GM23338 (cell line): ENCODE data around the gene ZNF382. TPM values are rescaled to one million over a fixed set of nuclear protein-coding genes. Genes with fewer than 3 reads are reported as not detected.

ENCODE experiments used
- ATAC-seq: fragments of 200-7000 bp; cut with Tn5 transposase; 3 replicates; pipeline ENCODE4 v1.9.1; 2020
- DNase-seq: peaks from one replicate; pipeline ENCODE4 v3.0.0-alpha.2; 2015; ENCODE audit warnings: low spot score
- H2AFZ ChIP-seq: fragments of 200-600 bp; sonication (generic); 2 replicates; pipeline ENCODE4 v1.8.0; 2016; ENCODE audit warnings: antibody characterized with exemption, mild to moderate bottlenecking, moderate library complexity
- H3F3A ChIP-seq: fragments of 200-600 bp; sonication (generic); replicated peaks from 2 replicates; pipeline ENCODE4 v1.8.0; 2017; ENCODE audit warnings: antibody characterized with exemption, mixed run types, low read depth
- H3K27ac ChIP-seq: fragments of 200-600 bp; sonication (generic); 2 replicates; pipeline ENCODE4 v1.6.1; 2016; ENCODE audit warnings: low read depth
- H3K27me3 ChIP-seq: fragments of 200-600 bp; sonication (generic); 2 replicates; pipeline ENCODE4 v1.8.0; 2016; ENCODE audit warnings: mild to moderate bottlenecking, mixed run types, moderate library complexity; ENCODE audit not compliant: insufficient read depth
- H3K36me3 ChIP-seq: fragments of 200-600 bp; sonication (generic); 2 replicates; pipeline ENCODE4 v1.8.0; 2016; ENCODE audit warnings: mild to moderate bottlenecking; ENCODE audit not compliant: insufficient read depth
- H3K4me1 ChIP-seq: fragments of 200-600 bp; sonication (generic); 2 replicates; pipeline ENCODE4 v1.8.0; 2016; ENCODE audit warnings: mild to moderate bottlenecking, moderate library complexity; ENCODE audit not compliant: insufficient read depth
- H3K4me2 ChIP-seq: fragments of 200-600 bp; sonication (generic); 2 replicates; pipeline ENCODE4 v1.7.1; 2017; ENCODE audit warnings: mixed run types
- H3K4me3 ChIP-seq: fragments of 200-600 bp; sonication (generic); 2 replicates; pipeline ENCODE4 v1.6.1; 2016; ENCODE audit warnings: mixed run types
- H3K79me2 ChIP-seq: fragments of 200-600 bp; sonication (generic); replicated peaks from 2 replicates; pipeline ENCODE4 v1.8.0; 2017; ENCODE audit warnings: mild to moderate bottlenecking; ENCODE audit not compliant: insufficient read depth
- H3K9me2 ChIP-seq: fragments of 200-600 bp; sonication (generic); 2 replicates; pipeline ENCODE4 v1.8.0; 2017; ENCODE audit not compliant: insufficient read depth
- H4K20me1 ChIP-seq: fragments of 200-600 bp; sonication (generic); replicated peaks from 2 replicates; pipeline ENCODE4 v1.8.0; 2017; ENCODE audit warnings: mild to moderate bottlenecking; ENCODE audit not compliant: insufficient read depth
- H3K27ac Mint-ChIP-seq: 2 replicates; pipeline ENCODE4 v1.8.0; 2020; ENCODE audit warnings: inconsistent platforms, mild to moderate bottlenecking, moderate library complexity, mixed read lengths
- H3K27me3 Mint-ChIP-seq: 3 replicates; pipeline ENCODE4 v1.8.0; 2022; ENCODE audit warnings: low read depth, mild to moderate bottlenecking, moderate library complexity, mixed read lengths, inconsistent platforms; ENCODE audit not compliant: insufficient read depth, poor library complexity
- H3K36me3 Mint-ChIP-seq: 3 replicates; pipeline ENCODE4 v1.8.0; 2021; ENCODE audit warnings: low read depth, mild to moderate bottlenecking, inconsistent platforms, moderate library complexity, mixed read lengths
- H3K4me1 Mint-ChIP-seq: 3 replicates; pipeline ENCODE4 v1.8.0; 2020; ENCODE audit warnings: mild to moderate bottlenecking, inconsistent platforms, mixed read lengths
- H3K4me3 Mint-ChIP-seq: 3 replicates; pipeline ENCODE4 v1.8.0; 2021; ENCODE audit warnings: moderate library complexity, mild to moderate bottlenecking, inconsistent platforms, mixed read lengths
- H3K9me3 Mint-ChIP-seq: 3 replicates; pipeline ENCODE4 v1.8.0; 2020; ENCODE audit warnings: moderate library complexity, mild to moderate bottlenecking, inconsistent platforms, mixed read lengths
- CREB1 ChIP-seq: fragments of 250-450 bp; sonication (Bioruptor Pico); IDR thresholded peaks from 2 replicates; pipeline ENCODE4 v1.5.0; 2020; ENCODE audit warnings: low read depth, mild to moderate bottlenecking, moderate library complexity
- ETS1 ChIP-seq: IDR thresholded peaks from 2 replicates; pipeline ENCODE4 v1.6.1; 2016; ENCODE audit warnings: antibody characterized with exemption
- EZH2 ChIP-seq: fragments of 200-600 bp; sonication (generic); IDR thresholded peaks from one replicate; pipeline ENCODE4 v1.8.0; 2017; ENCODE audit warnings: antibody characterized with exemption, mild to moderate bottlenecking, low read depth; ENCODE audit not compliant: unreplicated experiment
- EZH2phosphoT487 ChIP-seq: fragments of 200-600 bp; sonication (generic); IDR thresholded peaks from one replicate; pipeline ENCODE4 v1.8.1; 2018; ENCODE audit warnings: antibody characterized with exemption; ENCODE audit not compliant: unreplicated experiment
- JUNB ChIP-seq: IDR thresholded peaks from one replicate; pipeline ENCODE4 v1.6.1; 2016; ENCODE audit warnings: antibody characterized with exemption; ENCODE audit not compliant: unreplicated experiment
- NANOG ChIP-seq: IDR thresholded peaks from 2 replicates; pipeline ENCODE4 v1.6.1; 2016; ENCODE audit warnings: antibody characterized with exemption, borderline replicate concordance
- POLR2AphosphoS5 ChIP-seq: IDR thresholded peaks from 2 replicates; pipeline ENCODE4 v1.6.1; 2016; ENCODE audit warnings: antibody characterized with exemption, low read depth
- REST ChIP-seq: IDR thresholded peaks from one replicate; pipeline ENCODE4 v1.6.1; 2018; ENCODE audit warnings: antibody characterized with exemption; ENCODE audit not compliant: unreplicated experiment
- ZNF331 ChIP-seq: fragments of 250-450 bp; sonication (Bioruptor Pico); IDR thresholded peaks from 2 replicates; pipeline ENCODE4 v1.5.0; 2020; ENCODE audit warnings: low read depth, mild to moderate bottlenecking, moderate library complexity
- ZNF462 ChIP-seq: fragments of 250-450 bp; sonication (Bioruptor Pico); IDR thresholded peaks from 2 replicates; pipeline ENCODE4 v1.5.0; 2020; ENCODE audit warnings: mild to moderate bottlenecking, moderate library complexity
- polyA plus RNA-seq: library from polyadenylated mRNA; unstranded; fragments of >200 nt; fragmentation: Nextera tagmentation; extraction: Ambion mirVana; gene quantifications from 2 replicates; pipeline ENCODE4 v1.2.1, GENCODE V29; 2016
- total RNA-seq: library from RNA; depleted of rRNA; stranded (reverse); fragments of >200 nt; shearing (Covaris generic); gene quantifications from 2 replicates; pipeline ENCODE4 v1.2.3, GENCODE V29; 2014
- TF ChIP-seq, protein P1 (sequence below), 2 experiments: fragments of 200-600 bp in 1 of 2; sonication (generic) in 1 of 2; conservative IDR thresholded peaks; 2 replicates each; pipeline versions ENCODE4 v1.5.1 to v1.6.1; 2016 to 2017; ENCODE audit warnings: antibody characterized with exemption in 2 of 2, low read depth in 2 of 2, mild to moderate bottlenecking in 2 of 2, moderate library complexity in 1 of 2

The ZNF382 gene
- total and polyA plus RNA-seq, 2 experiments from 2014 or later, result 3.8 to 11.5 TPM

DNA sequence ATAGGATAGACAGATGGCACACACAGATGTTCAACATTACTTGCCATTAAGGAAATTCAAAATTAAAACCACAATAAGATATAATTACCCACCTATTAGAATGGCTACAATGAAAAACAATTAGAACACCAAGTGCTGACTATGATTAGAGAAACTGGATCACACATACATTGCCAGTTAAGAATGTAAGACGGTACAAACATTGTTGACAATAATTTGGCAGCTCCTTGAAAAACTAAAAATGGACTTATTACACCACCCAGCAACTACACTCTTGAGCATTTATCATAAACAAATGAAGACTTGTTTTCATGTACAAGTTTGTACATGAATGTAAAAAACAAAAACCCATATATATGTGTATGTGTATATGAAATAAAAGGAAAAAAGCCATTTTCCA is 47.8 kb downstream of the ZNF382 start (continued):
- TF ChIP-seq NANOG (no peak), EZH2 (no peak), ETS1 (no peak), POLR2AphosphoS5 (no peak), JUNB (no peak)

- Histone ChIP-seq H3K79me2 (peaks cover 56% of the 10 kb centered on the region), H3K9me2 (no peaks in the 10 kb centered on the region), H4K20me1 (peaks cover 7% of the 10 kb centered on the region), H3K27me3 (no peaks in the 10 kb centered on the region), H3F3A (no peaks in the 10 kb centered on the region), H3K4me1 (no peaks in the 10 kb centered on the region), H2AFZ (peak overlapping the region; percentile 93), H3K36me3 (peaks cover 5% of the 10 kb centered on the region; the same call in 1 of the 2 replicates), H3K27ac (no peak overlapping the region), H3K4me3 (peak overlapping the region; percentile 80), H3K4me2 (peak overlapping the region; percentile 75)
- DNase-seq, result no peak
- peaks cover 13% of the 10 kb centered on the region for H3K4me1 Mint-ChIP-seq
- ATAC-seq, result no peak
- peaks cover 12% of the 10 kb centered on the region; the same call in 2 of the 3 replicates for H3K9me3 Mint-ChIP-seq
- H3K27ac Mint-ChIP-seq, result peak overlapping the region; percentile 50; the same call in 1 of the 2 replicates
- H3K4me3 Mint-ChIP-seq, result peak overlapping the region; percentile 99
- H3K36me3 Mint-ChIP-seq, result peaks cover 40% of the 10 kb centered on the region
- H3K27me3 Mint-ChIP-seq, result peaks cover 4% of the 10 kb centered on the region
- TF ChIP-seq ZNF462 (CRISPR knock-in tag) (no peak), ZNF331 (CRISPR knock-in tag) (no peak), ETS1 (no peak), JUNB (no peak), EZH2 (no peak), EZH2phosphoT487 (no peak), NANOG (no peak), CREB1 (CRISPR knock-in tag) (no peak), REST (no peak)
- TF ChIP-seq, protein P1, sequence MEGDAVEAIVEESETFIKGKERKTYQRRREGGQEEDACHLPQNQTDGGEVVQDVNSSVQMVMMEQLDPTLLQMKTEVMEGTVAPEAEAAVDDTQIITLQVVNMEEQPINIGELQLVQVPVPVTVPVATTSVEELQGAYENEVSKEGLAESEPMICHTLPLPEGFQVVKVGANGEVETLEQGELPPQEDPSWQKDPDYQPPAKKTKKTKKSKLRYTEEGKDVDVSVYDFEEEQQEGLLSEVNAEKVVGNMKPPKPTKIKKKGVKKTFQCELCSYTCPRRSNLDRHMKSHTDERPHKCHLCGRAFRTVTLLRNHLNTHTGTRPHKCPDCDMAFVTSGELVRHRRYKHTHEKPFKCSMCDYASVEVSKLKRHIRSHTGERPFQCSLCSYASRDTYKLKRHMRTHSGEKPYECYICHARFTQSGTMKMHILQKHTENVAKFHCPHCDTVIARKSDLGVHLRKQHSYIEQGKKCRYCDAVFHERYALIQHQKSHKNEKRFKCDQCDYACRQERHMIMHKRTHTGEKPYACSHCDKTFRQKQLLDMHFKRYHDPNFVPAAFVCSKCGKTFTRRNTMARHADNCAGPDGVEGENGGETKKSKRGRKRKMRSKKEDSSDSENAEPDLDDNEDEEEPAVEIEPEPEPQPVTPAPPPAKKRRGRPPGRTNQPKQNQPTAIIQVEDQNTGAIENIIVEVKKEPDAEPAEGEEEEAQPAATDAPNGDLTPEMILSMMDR (conservative IDR thresholded peaks at IDR 0.05; ENCODE audit: low read depth in 2 of 2), result no peak
These were observed 60.7 kb downstream of the ZNF382 start for GRCh38 chr19:36665832-36666231.
